DMS 273 (cell line): Measurements from ENCODE around the gene HOMER3.
"Not testable (repeated sequence)": the region's sequence is repeated elsewhere in the genome, so short reads cannot be mapped to it uniquely, and the experiment has no call there.

Source experiments
- DNase-seq: peaks from one replicate; lab custom pipeline; 2025; ENCODE audit not compliant: unreplicated experiment; lab: John Stamatoyannopoulos, UW

The HOMER3 gene

DNA sequence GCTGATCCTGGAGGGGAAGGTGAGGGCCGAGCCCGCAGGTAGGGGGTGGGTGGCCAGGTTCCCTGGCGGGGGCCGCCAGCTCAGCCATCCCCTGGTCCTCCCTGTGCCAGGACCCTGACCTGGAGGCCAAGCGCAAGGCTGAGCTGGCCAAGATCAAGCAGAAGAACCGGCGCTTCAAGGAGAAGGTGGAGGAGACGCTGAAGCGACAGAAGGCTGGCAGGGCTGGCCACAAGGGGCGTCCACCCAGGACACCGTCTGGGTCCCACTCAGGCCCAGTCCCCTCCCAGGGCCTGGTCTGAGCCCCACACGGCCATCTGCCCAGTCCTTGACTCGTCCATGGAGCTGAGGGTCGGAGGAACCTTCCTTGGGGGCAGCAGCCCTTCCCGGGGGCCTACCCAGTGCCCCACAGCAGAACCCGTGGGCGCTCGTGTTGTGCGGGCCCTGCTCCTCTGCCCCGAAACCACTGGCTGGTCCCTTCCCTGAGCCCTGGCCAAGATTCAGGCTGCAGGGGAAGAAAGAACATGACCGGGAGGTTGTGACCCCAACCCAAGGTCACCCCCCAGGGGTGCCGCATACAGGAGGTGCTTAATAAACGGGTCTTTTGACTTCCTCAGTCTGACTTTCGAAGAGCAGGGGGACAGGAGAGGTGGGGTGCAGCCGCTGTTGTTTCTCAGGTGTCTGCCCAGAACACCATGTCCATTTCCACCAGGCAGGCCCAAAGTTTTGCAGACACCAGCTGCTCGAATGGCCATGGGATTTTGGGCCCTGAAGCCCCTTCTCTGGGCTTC lies 12.8 kb downstream of the HOMER3 start:
- no peak for DNase-seq

DNA sequence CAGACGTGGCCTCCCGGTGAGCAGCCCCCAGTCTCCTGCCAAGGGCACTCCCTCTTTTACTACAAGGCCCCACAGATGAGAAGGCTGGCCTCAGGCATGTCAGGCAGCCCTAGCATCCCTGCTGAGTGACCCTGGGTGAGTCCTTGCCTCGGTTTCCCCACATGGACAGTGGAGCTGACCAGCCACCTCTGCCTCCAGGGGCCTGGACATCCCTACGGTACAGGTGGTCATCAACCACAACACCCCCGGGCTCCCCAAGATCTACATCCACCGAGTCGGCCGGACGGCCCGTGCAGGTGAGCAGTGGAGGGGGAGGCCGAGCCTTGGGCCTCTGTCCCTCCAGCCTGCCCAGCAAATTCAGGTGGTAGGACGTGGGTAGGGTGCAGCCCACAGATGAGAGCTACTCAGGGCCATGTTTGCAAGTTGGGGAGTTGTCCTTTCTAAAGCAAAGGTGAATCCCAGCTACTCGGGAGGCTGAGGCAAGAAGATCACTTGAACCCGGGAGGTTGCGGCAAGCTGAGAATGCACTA lies 16.3 kb downstream of the HOMER3 start:
- DNase-seq = no peak

DNA sequence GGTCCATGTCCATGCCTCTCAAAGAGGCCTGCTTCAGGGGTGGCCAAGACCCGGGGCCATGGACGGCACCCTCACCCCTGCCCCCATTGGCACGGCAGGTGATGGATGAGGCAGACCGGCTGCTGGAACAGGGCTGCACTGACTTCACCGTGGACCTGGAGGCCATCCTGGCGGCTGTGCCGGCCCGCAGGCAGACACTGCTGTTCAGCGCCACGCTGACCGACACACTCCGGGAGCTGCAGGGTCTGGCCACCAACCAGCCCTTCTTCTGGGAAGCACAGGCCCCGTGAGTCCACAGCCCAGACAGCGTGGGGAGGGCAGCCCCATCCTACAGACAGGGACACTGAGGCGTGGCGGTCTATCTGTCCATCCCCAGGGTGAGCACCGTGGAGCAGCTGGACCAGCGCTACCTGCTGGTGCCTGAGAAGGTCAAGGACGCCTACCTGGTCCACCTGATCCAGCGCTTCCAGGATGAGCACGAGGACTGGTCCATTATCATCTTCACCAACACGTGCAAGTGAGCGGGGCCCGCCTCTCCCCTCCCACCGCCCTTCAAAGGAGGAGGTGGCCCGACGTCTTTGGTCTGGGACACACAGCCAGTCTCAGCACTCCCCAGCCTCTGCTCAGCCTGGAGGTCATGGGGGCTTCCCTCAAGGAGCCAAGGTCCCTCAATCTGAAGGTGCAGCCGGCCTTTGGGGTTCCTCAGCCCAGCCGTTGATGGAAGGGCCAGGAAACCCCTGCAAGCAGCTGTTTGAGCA lies 18.6 kb downstream of the HOMER3 start:
- DNase-seq = no peak

DNA sequence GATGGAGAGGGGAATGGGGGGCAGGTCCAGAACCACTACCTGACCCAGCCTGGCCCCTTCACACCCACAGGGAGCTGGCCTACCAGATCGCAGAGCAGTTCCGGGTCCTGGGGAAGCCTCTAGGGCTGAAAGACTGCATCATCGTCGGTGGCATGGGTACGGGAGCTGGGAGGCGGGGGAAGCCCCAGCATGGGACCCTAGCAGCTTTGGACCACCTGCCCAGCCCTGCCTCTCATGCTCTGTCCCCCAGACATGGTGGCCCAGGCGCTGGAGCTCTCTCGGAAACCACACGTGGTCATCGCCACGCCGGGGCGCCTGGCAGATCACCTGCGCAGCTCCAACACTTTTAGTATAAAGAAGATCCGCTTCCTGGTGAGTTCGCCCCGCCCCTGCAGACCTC lies 19.4 kb downstream of the HOMER3 start:
- no peak for DNase-seq

DNA sequence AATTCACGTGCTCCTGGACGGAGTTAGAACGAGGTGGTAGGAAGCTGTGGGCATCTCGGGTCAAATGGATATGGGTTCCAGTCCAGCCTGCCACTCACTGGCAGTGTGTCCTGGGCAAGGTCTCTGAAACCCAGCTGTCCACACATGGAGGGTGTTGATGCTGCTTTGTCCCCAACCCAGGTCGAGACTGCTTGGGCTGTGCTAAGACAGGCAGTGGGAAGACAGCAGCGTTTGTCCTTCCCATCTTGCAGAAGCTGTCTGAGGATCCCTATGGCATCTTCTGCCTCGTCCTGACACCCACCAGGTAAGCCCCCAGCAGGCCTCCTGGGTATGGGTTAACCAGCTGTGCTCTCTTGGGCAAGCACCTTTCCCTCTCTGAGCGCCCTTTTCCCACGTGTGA lies 20.6 kb downstream of the HOMER3 start:
- no peak for DNase-seq

DNA sequence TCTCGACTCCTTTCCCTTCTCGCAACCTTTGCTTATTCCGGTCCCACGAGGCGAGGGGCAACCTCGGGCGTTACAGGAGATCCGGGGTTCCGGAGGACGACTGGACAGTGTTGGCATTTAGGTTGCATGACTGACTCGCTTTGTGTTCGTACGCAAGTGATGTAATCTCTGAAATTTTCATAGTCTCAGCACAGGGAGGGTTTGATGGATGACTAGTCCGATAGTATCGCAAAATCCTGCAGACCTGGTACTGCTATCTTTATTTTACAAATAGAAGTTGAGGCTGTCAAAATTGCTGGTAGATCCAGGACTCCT lies 21.2 kb downstream of the HOMER3 start:
- no peak for DNase-seq

DNA sequence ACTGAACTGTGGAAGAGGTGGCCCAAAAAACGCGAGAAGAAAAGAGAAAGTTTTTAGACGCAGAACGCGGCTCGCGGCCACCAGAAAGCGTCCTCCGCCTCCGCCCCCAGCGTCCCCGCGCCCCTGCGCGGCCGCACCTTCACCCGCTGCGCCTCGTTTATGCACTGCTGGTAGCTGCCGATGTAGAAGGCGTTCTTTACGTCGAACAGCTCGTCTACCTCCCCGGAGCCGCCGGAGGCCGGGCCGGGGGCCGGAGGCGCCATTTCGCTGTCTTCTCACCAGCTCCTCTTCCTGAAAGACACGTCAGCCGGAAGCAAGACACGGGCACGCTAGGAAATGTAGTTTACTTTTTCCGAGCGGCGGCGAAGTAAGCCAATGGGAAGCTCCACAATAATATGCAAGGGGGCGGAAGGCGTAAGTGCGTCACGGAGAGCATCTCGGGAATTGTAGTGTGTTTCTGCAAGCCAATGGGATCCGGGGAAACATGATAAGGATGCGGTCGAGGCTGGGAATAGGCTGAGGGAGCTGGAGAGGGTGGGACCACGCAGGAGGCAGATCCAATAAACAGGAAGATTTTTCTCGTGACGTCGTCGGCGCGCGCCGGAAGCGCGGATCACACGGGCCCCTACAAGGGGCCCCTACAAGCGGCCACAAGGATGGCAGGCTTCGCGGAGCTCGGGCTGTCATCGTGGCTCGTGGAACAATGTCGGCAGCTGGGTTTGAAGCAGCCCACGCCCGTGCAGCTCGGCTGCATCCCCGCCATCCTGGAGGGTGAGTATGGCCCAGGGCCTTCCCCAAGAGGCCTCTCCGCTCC lies 21.7 kb downstream of the HOMER3 start, which contains the start of the genes COPE and DDX49:
COPE (minus strand) TSS at position 302 of the 814 bp plus-strand sequence; CDS start at position 263, 39 bp downstream.
DDX49 (plus strand) TSS at position 630 of the 814 bp plus-strand sequence; CDS start at position 657, 27 bp downstream.
- DNase-seq = peak; percentile 100

DNA sequence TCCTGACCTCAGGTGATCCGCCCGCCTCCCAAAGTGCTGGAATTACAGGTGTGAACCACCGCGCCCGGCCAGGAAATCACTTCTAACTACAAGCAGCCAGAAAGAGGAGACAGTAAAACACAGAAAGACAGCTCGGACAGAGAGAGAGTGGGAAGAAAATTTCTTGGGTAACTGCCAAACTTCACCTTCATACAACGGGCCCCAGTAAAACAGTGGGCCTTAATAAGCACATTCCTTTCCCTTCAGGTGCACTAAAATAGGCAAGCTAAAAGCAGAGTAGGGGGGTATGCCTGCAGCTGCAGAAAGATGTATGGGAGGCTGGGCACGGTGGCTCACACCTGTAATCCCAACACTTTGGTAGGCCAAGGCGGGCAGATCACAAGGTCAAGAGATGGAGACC lies 23.4 kb downstream of the HOMER3 start:
- not testable (repeated sequence) for DNase-seq

DNA sequence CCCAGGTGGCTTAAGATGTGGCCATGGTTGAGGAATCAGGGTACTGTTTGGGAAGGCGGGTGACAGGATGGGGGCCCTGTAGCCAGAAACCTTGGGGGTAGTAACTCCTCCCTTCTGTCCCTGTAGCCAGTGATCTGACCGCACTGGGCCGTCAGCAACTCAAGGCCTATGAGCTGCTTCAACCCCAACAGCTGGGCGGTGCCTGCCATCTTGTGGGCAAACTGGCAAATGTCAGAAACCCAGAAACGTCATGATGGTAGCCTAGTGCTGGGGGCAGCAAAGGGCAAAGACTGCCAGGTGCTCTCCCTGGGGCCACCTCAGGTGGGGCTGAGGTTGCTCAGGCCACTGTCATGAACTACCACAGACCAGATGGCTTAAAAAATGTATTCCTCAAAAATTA lies 25.4 kb downstream of the HOMER3 start:
- peak; percentile 79 for DNase-seq

DNA sequence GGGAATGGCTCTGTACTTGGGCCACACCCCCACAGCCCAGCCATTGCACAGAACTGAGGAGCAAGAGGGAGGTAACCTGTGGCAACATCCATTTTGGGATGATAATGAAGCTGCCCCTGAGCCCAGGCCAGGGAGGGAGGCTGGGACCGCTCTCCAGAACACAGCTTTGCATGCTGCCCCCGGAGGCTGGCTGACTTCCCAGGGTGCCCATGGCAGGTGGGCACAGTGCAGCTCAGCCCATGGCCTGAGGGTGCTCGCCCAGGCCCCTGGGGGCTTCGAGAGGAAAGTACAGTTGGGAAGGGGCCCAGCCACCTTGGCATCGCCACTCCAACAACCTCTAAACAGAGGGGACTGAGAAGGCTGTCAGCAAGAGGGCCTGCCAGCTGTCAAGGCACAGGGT lies 27.6 kb downstream of the HOMER3 start:
- no peak for DNase-seq

DNA sequence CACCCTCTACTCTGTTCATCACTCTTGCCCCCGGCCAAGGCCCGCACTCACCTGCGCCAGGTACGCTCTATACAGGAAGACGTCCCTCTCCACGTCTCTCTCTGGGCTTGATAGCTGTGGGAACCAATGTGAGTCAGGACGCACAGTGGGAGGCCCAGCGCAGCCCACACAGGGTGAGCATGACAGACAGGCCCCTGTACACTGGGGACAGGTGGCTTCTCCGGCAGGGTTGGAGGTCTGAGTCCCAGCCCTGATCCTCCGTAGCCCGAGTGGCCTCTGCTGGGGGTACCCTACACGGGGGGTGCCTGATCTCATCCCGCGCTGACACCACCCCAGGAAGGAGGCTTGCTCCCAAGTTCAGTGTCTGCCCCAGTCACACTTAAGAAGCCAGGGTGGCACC lies 28.1 kb downstream of the HOMER3 start:
- no peak for DNase-seq

DNA sequence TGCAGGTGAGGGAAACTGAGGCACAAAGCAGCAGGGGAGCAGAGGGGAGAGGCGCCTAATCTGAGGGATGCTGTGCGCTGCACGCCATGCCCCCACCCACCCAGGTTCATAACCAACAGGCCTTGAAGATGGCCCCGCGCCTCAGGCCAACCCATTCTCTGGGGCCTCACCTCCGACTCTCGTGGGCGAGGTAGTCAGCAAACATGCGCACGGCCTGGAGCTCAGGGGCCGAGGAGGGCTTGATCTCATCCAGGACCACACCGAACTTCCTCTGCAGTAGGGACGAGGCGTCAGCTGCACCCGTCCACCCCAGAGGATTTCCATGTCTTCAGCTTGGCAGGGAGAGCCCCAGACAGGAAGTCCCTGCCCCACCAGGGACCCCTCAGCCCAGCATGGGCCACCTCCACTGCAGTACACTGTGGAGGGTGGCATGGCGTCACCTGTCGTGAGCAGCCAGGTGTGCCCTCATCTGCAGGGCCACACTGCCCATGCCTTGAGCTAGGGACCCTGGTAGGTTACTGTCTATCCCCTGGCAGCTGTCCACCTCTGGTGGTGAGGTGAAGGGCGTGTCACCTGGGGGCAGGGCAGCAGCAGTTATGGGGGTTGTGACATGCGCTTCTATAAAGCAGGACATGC lies 30.1 kb downstream of the HOMER3 start:
- DNase-seq = no peak

DNA sequence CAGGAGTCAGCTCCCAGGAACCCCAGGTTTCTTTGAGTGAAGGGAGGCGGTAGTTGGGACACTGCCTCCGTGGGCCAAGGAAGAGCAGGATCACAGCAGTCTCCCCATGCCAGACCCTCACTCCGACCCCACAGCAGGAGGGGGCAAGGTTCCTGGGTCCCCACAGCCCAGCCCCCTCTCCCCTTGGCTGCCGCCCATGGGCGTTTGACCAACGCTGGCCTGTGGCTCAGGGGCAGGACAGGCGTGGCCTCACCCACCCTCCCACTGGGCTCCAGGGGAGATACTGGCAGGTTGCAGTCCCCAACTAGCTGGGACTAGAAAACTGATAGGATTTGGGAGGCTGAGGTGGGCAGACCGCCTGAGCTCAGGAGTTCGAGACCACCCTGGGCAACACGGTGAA lies 31.0 kb downstream of the HOMER3 start:
- no peak for DNase-seq

DNA sequence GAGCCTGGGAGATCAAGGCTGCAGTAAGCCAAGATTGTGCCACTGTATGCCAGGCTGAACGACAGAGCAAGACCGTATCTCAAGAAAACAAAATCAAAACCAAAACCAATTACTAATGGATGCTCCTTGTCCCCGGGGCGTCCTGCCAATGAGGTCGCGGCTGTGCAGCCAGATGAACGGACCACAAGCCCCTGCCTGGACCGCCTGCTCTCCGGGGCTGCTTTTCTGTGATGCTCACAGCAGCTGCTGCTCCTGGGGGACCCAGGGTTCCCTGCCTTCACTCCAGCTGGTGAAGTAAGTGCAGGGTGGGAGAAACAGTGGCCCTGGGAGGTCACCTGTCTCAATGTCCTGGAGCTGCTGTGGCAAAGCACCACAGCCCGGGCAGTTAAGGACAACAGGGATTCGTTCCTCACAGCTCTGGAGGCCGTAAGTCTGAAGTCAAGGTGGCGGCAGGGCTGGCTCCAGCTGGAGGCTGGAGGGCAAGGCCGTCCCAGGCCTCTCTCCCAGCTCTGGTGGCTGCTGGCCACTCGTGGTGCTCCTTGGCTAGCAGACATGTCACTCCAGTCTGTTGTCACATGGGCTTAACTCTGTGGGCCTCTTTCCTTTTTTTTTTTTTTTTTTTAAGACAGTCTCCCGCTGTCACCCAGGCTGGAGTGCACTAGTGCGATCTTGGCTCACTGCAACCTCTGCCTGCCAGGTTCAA lies 31.9 kb downstream of the HOMER3 start:
- DNase-seq = no peak

DNA sequence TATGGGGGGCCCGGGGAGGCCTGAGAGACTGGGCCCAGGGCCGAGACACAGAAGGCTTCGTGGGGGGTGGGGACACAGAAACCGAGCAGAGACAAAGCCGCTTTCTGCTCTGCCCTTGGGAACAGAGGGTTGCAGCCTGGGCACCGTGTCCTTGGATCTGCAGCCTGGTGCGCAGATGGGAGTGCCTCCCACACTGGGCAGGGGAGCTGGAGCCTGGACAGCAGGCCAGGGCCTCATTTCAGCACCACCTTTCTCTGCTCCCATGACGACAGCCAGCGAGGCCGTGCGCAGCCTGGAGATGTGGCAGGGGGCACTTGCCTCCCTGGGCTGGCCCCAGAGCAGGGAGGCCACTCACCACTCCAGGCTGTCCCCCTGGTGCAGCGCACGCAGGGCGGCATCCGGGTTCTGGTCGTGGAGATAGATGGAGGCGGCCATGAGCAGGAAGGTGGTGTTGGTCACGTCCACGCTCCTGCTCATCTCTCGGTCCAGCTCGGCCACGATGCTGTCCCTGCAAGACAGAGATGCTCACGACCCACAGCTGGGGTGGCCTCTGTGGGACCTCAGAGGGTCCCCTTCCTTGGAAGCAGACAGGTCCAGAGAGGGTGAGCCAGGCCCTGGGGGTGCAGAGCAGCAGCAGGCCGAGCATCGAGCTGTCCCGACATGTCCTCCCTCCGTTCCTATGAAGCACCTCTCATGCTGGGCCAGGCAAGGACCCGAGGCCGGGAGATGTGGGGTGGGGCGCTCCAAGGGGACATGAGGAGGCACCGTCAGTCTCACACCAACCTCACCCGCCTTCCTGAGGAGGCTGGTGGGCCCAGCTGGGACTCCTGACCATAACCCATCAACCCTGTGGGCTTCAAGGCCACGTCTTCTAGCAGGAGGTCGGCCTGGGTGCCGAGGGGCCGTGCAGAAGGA lies 34.2 kb downstream of the HOMER3 start:
- no peak for DNase-seq

DNA sequence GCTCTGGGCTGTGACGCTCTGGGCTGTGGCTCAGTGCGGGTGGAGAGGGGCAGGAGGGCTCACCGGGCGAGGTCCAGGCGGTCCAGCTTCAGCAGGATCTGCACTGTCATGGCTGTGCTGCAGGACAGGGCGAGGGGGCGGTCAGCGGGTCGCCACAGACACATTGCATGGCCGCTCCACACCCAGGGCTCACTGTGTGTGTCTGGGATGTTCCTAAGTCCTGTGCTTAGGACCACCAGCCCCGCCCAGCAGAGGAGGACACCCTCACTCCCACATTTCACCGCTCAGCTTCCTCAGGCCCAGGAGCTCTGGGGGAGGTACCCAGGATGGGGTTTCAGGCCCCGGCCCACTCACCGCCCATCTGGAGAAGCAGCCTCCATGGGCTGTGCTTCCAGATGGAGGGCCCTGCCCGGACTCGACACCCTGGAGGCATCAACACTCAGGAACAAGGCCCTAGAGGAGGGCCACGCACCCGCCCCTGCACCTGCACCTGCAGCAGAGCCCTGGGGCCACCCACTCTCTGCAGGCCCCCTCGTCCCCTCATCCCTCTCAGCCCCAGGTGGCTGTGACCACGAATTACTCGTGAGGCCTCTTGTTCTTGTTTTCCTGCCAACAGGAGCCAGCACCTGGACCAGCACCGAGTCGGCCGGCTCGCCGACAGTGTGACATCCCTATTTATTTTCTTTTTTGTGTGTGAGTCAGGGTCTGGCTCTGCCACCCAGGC lies 35.3 kb downstream of the HOMER3 start:
- peak; percentile 38 for DNase-seq

DNA sequence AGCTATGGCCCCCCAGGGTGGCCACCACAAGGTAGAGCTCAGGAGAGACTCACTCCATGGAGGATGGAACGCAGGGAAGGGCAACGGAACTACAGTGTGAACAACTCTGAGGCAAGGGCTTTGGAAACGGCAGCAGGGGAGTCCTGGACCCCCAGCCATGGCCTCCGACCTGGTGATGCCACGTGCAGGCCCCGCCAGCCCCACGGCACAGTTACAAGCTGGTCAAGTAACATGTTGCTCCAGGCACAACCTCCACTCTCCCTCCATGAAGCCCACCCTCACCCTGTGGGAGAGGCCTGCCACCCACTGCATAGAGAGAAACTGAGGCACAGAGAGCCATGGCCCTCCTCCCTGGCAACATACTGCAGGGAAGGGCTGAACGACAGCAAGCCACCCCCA lies 36.0 kb downstream of the HOMER3 start:
- no peak for DNase-seq

DNA sequence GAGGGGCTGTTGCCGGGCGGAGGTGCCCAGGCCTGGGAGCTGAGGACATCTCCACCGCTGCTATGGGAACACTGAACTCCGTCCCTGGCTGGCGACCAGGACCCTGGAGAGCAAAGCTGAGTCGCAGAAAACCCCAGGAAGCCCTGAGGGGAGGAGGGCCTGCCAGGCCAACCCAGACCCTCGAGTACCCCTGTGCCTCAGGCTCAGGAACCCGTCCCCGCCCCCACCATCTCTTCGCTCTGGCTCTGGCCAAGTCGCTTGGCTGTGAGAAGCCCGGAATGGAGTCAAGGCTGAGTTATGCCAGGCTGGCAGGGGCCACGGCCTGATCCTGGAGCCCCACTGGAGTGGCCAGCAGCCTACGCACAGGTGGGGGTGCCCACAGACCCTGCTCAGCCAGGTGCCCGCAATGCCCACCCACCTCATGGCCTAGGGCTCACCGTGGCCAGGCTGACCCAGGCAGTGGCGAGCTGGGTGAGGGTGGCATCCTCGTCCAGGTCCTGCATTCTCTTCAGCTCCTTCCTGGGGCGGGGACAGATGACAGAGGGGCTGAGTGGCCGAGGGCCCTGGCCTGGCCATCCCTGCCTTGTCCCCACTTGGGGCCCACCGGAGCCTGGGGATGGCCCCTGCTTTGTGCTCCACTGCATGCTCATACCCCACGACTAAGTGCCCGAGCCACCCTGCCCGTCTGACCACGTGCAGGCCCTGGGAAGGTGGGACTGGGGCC lies 36.5 kb downstream of the HOMER3 start:
- DNase-seq = no peak
